ENCODE data around the gene DPF3. TPM values are rescaled to one million over a fixed set of nuclear protein-coding genes. Genes with fewer than 3 reads are reported as not detected.

Gene DPF3
- total and polyA plus RNA-seq, 2 of the 13 experiments (the other 11 are each of a cell fraction or from before 2014, with no cell fraction given) = 0.09 to 0.60 TPM

DNA sequence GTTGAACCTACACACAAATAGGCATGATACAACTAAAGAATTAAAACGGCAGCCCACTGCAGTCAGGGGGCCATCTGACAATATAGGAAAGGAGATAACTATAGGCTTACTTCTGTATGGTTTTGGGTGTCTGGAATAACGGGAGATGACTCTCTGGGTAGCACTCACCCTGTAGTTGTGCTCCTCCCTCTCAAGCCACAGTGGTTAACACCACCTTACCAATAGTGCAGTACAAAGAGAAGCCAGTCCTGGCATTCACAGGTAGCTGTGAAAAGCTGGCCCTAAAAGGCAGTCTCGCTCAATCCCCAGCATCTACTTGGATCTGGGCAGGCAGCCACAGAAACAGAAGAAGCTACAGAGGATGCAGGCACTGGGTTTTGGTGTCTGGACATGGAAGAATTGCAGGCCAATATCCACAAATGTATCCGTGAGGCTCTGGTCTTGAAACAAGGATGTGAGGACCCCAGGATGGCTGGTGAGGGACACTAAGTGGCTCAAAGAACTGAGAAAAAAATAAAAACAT, 93.0 kb downstream of the DPF3 start (continued):
- TF ChIP-seq PATZ1 (CRISPR knock-in tag; IDR thresholded peaks at IDR 0.05) = no peak
- TF ChIP-seq THYN1 (CRISPR knock-in tag; IDR thresholded peaks at IDR 0.05; ENCODE audit: borderline replicate concordance, low read depth) = no peak
- no peak for TF ChIP-seq NFIC (IDR thresholded peaks at IDR 0.05; ENCODE audit: low read length)
- no peak for TF ChIP-seq GLI4 (CRISPR knock-in tag; IDR thresholded peaks at IDR 0.05; ENCODE audit: borderline replicate concordance)
- TF ChIP-seq, protein P1, sequence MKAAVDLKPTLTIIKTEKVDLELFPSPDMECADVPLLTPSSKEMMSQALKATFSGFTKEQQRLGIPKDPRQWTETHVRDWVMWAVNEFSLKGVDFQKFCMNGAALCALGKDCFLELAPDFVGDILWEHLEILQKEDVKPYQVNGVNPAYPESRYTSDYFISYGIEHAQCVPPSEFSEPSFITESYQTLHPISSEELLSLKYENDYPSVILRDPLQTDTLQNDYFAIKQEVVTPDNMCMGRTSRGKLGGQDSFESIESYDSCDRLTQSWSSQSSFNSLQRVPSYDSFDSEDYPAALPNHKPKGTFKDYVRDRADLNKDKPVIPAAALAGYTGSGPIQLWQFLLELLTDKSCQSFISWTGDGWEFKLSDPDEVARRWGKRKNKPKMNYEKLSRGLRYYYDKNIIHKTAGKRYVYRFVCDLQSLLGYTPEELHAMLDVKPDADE (CRISPR knock-in tag; IDR thresholded peaks at IDR 0.05) = no peak
- TF ChIP-seq, protein P2, sequence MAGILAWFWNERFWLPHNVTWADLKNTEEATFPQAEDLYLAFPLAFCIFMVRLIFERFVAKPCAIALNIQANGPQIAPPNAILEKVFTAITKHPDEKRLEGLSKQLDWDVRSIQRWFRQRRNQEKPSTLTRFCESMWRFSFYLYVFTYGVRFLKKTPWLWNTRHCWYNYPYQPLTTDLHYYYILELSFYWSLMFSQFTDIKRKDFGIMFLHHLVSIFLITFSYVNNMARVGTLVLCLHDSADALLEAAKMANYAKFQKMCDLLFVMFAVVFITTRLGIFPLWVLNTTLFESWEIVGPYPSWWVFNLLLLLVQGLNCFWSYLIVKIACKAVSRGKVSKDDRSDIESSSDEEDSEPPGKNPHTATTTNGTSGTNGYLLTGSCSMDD (CRISPR knock-in tag; IDR thresholded peaks at IDR 0.05) = no peak
- TF ChIP-seq ZNF674 (CRISPR knock-in tag; IDR thresholded peaks at IDR 0.05; ENCODE audit: low read depth) = no peak
- no peak for TF ChIP-seq SP2 (CRISPR knock-in tag; IDR thresholded peaks at IDR 0.05)
- TF ChIP-seq ZNF333 (CRISPR knock-in tag; IDR thresholded peaks at IDR 0.05; ENCODE audit: borderline replicate concordance) = no peak
